Mucosa of rectum (tissue), 2 donors: ENCODE measurements around the gene DPPA4.
"Not testable (repeated sequence)": the region's sequence is repeated elsewhere in the genome, so short reads cannot be mapped to it uniquely, and the experiment has no call there.

ENCODE experiments used
- H3K27ac ChIP-seq, 2 donors: one replicate each; pipeline ENCODE4 v1.7.0; 2013; ENCODE audit warnings: inconsistent platforms in 2 of 2, low read depth in 2 of 2, low read length in 2 of 2
- H3K27me3 ChIP-seq, 2 donors: one replicate each; pipeline ENCODE4 v1.7.0; 2013; ENCODE audit warnings: low read length in 2 of 2; ENCODE audit not compliant: control insufficient read depth in 2 of 2, insufficient read depth in 2 of 2
- H3K36me3 ChIP-seq, 2 donors: one replicate each; pipeline ENCODE4 v1.7.0; 2013; ENCODE audit warnings: low read length in 2 of 2; ENCODE audit not compliant: control insufficient read depth in 2 of 2, insufficient read depth in 2 of 2
- H3K4me1 ChIP-seq, 2 donors: one replicate each; pipeline ENCODE4 v1.7.0; 2013; ENCODE audit warnings: low read length in 2 of 2, mild to moderate bottlenecking in 1 of 2; ENCODE audit not compliant: control insufficient read depth in 2 of 2, insufficient read depth in 2 of 2
- H3K4me3 ChIP-seq, 2 donors: one replicate each; pipeline ENCODE4 v1.7.0; 2013; ENCODE audit warnings: low read length in 2 of 2
- H3K9ac ChIP-seq, 2 donors: one replicate each; pipeline ENCODE4 v1.7.0; 2013; ENCODE audit warnings: low read length in 2 of 2, low read depth in 1 of 2, mild to moderate bottlenecking in 1 of 2
- H3K9me3 ChIP-seq, 2 donors: one replicate each; pipeline ENCODE4 v1.7.0; 2013; ENCODE audit warnings: low read length in 2 of 2; ENCODE audit not compliant: control insufficient read depth in 2 of 2
- donor health status: healthy.
- donor health status: Normal muscosa, but diverticular disease.

The DPPA4 gene

DNA sequence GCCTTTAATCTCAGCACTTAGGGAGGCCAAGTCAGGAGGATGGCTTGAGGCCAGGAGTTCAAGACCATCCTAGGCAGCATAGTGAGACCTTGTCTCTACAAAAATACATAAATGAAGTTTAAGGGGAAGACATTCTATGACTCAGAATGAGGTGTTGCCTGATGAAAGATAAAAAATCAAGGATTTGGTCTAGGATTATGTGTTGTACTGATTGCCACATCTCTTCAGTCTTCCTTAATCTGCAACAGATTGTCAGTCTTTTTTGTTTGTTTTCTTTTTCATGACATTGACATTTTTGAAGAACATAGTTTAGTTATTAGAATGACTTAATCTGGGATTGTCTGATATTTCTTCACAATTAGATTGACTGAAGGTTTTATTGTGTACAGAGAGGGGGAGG lies 26.3 kb upstream of the DPPA4 start:
- Histone ChIP-seq H3K4me1 (no peaks in the 10 kb centered on the region), H3K27me3 (no peaks in the 10 kb centered on the region), H3K36me3 (no peaks in the 10 kb centered on the region), H3K9me3 (no peaks in the 10 kb centered on the region), H3K9ac (no peak overlapping the region), H3K27ac (no peak overlapping the region), H3K4me3 (no peak overlapping the region)

DNA sequence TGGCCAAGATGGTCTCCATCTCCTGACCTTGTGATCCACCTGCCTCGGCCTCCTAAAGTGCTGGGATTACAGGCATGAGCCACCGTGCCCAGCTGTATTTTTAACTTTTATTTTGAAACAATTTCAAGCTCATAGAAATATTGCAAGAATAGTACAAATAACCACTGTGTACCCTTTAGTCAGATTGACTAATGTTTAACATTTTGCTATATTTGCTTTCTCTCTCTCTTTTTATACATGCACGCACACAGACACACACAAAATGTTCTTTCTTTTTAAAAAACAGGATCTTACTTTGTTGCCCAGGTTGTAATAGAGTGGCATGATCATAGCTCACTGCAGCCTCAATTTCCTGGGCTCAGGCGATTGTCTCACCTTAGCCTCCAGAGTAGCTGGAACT lies 25.5 kb upstream of the DPPA4 start:
- no peaks in the 10 kb centered on the region for H3K4me1 ChIP-seq
- no peaks in the 10 kb centered on the region for H3K27me3 ChIP-seq
- no peak overlapping the region for H3K9ac ChIP-seq
- no peak overlapping the region for H3K4me3 ChIP-seq
- no peak overlapping the region for H3K27ac ChIP-seq
- H3K36me3 ChIP-seq: no peaks in the 10 kb centered on the region
- H3K9me3 ChIP-seq: no peaks in the 10 kb centered on the region

DNA sequence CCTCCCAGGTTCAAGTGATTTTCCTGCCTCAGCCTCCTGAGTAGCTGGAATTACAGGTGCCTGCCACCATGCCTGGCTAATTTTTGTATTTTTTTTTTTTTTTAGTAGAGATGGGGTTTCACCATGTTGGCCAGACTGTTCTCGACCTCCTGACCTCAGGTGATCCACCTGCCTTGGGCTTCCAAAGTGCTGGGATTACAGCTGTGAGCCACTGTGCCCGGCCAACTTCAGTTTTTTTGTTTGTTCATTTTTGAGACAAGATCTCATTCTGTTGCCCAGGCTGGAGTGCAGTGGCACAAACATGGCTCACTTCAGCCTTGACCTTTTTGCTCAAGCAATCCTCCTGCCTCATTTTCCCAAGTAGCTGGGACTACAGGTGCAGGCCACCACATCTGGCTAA lies 21.5 kb upstream of the DPPA4 start:
- H3K27me3 ChIP-seq, H3K4me1 ChIP-seq, H3K27ac ChIP-seq, H3K9me3 ChIP-seq, H3K9ac ChIP-seq, H3K36me3 ChIP-seq, H3K4me3 ChIP-seq: not testable (repeated sequence)

DNA sequence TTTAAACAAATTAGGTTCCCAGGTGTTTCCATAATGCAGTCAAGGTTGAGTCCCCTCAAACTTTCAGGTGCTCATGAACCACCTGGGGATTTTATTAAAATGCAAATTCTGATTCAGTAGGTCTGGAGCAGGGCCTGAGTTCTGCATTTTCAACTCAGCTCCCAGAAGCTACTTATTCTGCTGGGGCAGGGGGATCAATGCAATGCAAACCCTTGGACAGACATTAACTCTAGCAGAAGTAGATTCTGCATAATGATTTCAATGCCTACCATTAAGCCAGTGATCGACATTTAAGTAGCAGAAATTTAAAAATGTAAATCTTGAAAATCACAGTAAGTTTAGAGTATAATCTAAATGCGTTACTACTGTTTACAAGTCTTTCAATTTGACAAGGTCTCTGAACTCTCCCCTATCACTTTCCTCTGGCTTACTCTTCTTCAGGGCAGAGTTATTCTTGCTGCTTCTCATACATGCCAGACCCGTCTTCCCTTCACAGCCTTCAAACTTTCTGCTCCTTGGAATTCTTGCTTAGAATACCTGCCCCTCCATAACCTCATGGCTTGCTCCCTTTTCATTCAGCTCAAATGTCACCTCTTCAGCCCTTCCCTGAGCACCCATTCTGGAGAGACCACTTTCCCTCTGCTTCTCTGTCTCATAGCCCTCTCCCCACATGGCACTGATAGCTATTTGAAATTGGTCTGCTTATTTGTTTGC lies 19.3 kb upstream of the DPPA4 start:
- H3K4me1 ChIP-seq: no peaks in the 10 kb centered on the region
- H3K27ac ChIP-seq: no peak overlapping the region
- no peak overlapping the region for H3K9ac ChIP-seq
- H3K36me3 ChIP-seq: no peaks in the 10 kb centered on the region
- H3K4me3 ChIP-seq: no peak overlapping the region
- no peaks in the 10 kb centered on the region for H3K9me3 ChIP-seq
- no peaks in the 10 kb centered on the region for H3K27me3 ChIP-seq

DNA sequence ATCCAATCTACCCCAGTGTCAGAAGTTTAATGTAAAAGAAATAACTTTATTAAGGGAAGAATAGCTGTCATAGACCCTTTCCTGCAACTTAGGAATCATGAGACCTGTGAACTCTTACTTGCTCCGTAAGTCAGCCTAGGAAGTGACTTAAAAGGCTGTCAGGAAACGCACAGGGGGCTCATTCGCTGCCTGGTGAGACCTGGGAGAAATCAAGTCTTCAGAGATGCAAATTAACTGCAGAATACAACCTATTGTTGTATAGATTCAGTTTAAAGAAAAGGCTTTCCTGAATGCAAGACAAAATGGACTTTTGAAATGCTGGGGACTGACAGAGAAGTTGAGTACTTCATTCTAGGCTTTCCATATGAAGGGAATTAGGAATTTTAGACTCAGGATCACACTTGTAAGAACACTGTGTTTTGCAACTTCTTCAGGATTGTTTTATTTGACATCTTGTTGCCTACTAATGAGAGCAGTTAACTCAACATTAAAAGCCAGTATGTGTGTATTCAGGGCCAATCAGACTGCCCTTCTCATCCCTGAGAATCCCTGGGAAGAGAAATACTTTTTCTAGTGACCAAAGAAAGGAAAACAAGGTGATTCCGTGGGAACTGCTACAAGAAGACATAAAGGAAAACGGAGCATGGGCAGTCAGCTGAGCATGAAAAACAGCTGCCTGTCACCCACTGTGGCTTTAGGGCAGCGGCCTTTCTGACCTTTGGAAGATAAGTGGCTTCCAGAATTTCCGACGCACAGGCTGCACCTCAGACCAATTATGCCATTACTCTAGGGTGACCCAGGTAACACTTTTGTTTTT lies 18.5 kb upstream of the DPPA4 start:
- no peak overlapping the region for H3K9ac ChIP-seq
- no peaks in the 10 kb centered on the region for H3K27me3 ChIP-seq
- no peak overlapping the region for H3K27ac ChIP-seq
- H3K4me1 ChIP-seq: no peaks in the 10 kb centered on the region
- no peaks in the 10 kb centered on the region for H3K36me3 ChIP-seq
- no peaks in the 10 kb centered on the region for H3K9me3 ChIP-seq
- no peak overlapping the region for H3K4me3 ChIP-seq

DNA sequence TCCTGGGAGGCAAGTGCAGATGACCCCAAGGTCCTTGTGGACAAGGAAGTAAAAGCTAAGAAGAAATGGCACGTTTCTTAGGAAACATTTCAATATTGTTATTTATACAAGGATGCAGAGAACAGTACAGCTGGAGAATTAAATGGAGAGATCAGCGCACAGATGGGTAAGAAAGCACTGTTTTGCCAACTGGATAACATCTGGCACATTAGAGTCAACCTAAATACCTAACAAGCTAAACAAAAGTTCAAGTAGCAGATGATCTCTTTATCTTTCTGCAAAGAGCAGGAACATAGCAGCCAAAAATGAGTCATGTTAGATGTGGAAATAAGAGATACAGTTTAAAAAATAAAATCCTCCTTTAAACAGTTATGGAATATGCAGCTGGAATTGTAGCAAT lies 15.7 kb upstream of the DPPA4 start:
- Histone ChIP-seq H3K27ac (no peak overlapping the region), H3K36me3 (no peaks in the 10 kb centered on the region), H3K4me1 (no peaks in the 10 kb centered on the region), H3K9me3 (no peaks in the 10 kb centered on the region), H3K27me3 (no peaks in the 10 kb centered on the region), H3K9ac (no peak overlapping the region), H3K4me3 (no peak overlapping the region)

DNA sequence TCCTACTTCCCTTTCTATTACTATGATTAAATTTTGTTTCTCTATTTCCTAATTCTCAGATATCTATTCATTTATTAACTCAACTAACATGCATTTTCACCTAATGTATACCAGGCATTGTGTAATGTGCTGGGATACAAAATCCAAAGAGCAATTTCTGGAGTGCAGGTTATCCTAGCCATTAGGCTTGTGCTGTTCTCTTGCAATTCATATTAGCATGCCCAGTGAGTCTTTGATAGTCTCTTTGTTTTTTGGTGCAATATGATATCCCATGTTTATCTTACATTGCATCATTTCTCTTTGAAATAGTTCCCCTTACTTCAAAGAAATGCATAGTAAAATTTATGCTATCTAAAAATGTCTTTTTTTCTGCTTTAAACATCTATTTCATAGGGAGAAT lies 13.9 kb upstream of the DPPA4 start:
- no peak overlapping the region for H3K27ac ChIP-seq
- H3K9ac ChIP-seq: no peak overlapping the region
- H3K4me1 ChIP-seq: no peaks in the 10 kb centered on the region
- H3K36me3 ChIP-seq: no peaks in the 10 kb centered on the region
- H3K4me3 ChIP-seq: no peak overlapping the region
- no peaks in the 10 kb centered on the region for H3K9me3 ChIP-seq
- H3K27me3 ChIP-seq: no peaks in the 10 kb centered on the region

DNA sequence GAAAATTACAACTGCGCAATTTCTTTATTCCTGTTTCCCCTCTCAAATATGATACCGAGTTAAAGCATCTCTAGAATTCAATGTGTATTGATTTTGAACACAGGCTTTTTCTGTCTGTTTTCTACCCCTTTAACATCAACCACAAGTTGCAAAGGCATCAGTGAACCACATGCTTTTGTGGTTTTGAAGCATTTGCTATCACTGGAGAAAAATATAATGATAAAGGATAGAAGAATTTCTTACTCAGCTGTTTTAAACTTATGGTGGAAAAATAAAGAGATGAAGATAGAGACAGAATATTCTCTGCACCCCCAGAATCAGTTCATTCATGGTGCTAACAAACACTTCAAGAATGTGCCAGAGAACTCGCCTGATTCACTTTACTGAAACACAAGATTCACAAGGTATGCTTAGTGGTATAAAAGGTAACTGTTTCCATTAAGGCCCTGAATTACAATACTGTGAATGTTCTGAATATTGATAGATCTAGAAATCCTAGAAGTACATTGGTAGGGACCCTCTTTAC lies 9.5 kb upstream of the DPPA4 start:
- no peak overlapping the region for H3K9ac ChIP-seq
- no peaks in the 10 kb centered on the region for H3K9me3 ChIP-seq
- H3K36me3 ChIP-seq: no peaks in the 10 kb centered on the region
- no peak overlapping the region for H3K4me3 ChIP-seq
- H3K27me3 ChIP-seq: no peaks in the 10 kb centered on the region
- H3K4me1 ChIP-seq: no peaks in the 10 kb centered on the region
- H3K27ac ChIP-seq: no peak overlapping the region

DNA sequence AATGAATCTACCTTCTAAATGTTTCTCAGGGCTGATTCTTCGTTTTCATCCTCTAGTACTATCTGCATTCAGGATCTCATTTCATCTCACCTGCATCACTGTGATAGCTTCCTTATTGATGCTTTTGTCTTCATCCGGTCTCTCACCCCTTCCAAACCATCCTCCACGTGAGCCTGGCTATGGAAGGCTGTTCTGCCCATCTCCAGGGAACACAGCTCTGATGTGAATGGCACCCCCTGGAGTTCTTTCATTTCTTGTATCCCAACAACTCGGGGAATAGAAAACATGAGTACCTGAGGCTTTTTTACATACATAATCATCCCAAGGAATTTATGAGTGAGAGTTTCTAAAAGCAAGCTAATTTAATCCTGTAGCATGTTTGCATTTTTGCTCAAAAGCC lies 8.8 kb upstream of the DPPA4 start:
- Histone ChIP-seq H3K9ac (no peak overlapping the region), H3K36me3 (no peaks in the 10 kb centered on the region), H3K27ac (no peak overlapping the region), H3K27me3 (no peaks in the 10 kb centered on the region), H3K9me3 (no peaks in the 10 kb centered on the region), H3K4me3 (no peak overlapping the region), H3K4me1 (no peaks in the 10 kb centered on the region)

DNA sequence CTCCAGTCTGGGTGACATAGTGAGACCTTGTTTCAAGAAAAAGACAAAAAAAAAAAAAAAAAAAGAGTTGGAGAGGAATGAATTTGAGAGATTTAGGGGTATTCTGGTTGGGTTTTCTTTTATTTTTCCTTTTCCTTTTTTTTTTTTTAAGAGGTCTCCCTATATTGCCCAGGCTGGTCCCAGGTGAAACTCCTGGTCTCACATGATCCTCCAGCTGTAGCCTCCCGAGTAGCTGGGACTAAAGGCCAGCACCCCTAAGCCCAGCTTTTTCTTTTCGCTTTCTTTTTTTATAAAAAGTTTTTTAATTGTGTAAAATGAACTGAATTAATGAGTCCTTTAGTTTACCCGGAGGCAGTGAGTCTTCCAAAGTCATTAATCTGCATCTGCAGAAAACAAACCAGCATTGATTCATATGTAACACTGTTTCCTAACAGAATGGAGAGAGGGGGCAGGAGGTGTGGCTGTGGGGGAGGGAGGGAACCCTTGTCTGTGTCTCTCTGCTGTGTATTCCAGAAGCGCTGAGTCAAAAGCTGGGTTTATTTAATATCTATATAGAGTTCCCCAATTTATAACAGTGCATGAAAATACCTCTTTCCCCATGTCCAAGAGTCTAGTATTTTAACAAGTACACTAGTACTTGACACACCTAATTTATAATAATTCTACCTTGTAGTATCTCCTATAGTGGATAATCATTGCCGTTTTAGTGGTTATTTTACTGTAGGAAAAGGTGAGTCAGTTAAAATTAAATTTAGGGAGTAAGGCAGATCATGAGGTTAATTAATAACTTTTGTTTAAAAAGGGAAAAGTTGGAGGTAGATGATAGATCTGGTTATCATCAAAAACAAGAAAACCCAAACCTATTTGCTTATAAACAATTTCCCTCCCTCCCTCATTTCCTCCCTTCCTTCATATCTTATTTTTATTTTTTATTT lies 2.6 kb upstream of the DPPA4 start:
- H3K9me3 ChIP-seq: no peaks in the 10 kb centered on the region
- no peaks in the 10 kb centered on the region for H3K4me1 ChIP-seq
- H3K27ac ChIP-seq: no peak overlapping the region
- no peaks in the 10 kb centered on the region for H3K27me3 ChIP-seq
- H3K36me3 ChIP-seq: no peaks in the 10 kb centered on the region
- no peak overlapping the region for H3K9ac ChIP-seq
- H3K4me3 ChIP-seq: no peak overlapping the region
